Measurements from ENCODE around the gene SLC35A4. TPM values are rescaled to one million over a fixed set of nuclear protein-coding genes. Genes with fewer than 3 reads are reported as not detected.

Gene SLC35A4
- total RNA-seq (10 to 100 TPM; 17.5 to 31.5 TPM), polyA plus RNA-seq (10 to 100 TPM; 21.7 to 37.0 TPM)

DNA sequence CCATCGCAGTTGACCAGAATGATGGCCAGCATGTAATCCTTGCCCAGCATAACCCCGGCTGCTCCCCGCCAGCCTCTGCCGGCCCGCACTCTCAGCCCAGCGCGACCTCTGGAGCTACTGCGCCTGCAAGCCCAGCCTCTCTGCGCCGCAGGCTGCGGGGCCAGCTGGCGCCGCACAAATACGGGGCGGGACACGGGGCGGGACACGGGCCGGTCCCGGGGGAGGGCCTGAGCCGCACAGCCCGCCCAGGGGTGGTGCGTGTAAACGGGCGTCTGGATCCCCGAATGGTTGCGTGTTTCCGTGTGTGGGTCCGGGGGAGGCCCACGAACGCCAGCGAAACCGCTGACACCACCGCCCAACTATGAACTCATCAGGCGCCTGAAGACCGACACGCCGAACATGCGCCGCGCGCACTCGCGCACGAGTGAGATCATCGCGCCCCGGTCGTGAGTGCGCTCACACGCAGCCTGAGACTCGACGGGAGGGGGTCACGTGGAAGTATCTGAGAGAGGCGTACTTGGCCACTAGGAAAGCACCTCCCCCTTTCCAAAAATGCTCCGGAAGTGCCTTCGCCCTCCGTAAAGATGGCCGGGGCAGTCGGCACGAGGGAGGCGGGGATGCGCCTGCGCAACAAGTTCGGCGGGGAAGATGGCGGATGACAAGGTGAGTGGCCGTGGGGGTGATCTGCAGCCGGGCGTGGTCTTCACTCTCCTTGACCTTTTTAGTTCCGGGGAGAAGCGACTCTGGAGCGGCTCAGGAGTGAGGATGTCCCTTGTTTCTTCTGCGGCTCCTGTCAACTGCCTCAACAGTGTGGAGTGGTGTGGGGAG is at the start of gene SLC35A4, which contains the start of gene APBB3:
Gene SLC35A4, plus strand, starts transcription at position 633 of the 828 bp plus-strand sequence. CDS start 2,342 bp downstream, outside the sequence.
Gene APBB3, minus strand, starts transcription at position 403 of the 828 bp plus-strand sequence. Its CDS starts 353 bp downstream, at position 50.
- H3K27ac ChIP-seq (ENCODE audit: low read depth in 1 of 2, low read length in 2 of 2): peak within 1 kb of the TSS; percentile 92 to 96
- peak within 1 kb of the TSS; percentile 66 to 97 (median 93) for H3K4me3 ChIP-seq (ENCODE audit: low read depth in 1 of 3, low read length in 3 of 3)
- DNase-seq (ENCODE audit: low spot score): peak; percentile 90
- TF ChIP-seq NR2F2 (IDR thresholded peaks at IDR 0.05) (peak; percentile 35), TAF1 (conservative IDR thresholded peaks at IDR 0.05) (peak; percentile 53), GABPA (IDR thresholded peaks at IDR 0.05 in 1 of 2, conservative IDR thresholded peaks at IDR 0.05 in 1 of 2) (peak; percentile 61 to 91), RXRA (IDR thresholded peaks at IDR 0.05) (peak; percentile 91), JUND (IDR thresholded peaks at IDR 0.05) (peak; percentile 93 to 95), CTCF (IDR thresholded peaks at IDR 0.05; ENCODE audit: low read depth, low read length, missing input control) (no peak), HNF4A (conservative IDR thresholded peaks at IDR 0.05) (peak; percentile 37 to 53), EGR1 (IDR thresholded peaks at IDR 0.05; ENCODE audit: low read depth in 2 of 2) (peak in 1 of 2 donors; percentile 20), SP1 (IDR thresholded peaks at IDR 0.05) (peak; percentile 77), FOXA1 (IDR thresholded peaks at IDR 0.05) (no peak), MAX (IDR thresholded peaks at IDR 0.05) (peak; percentile 99), YY1 (IDR thresholded peaks at IDR 0.05) (peak; percentile 99), FOXA2 (IDR thresholded peaks at IDR 0.05) (peak; percentile 22), RAD21 (IDR thresholded peaks at IDR 0.05) (peak; percentile 40 to 42), HNF4G (IDR thresholded peaks at IDR 0.05) (no peak)
- TF ChIP-seq, protein P1, sequence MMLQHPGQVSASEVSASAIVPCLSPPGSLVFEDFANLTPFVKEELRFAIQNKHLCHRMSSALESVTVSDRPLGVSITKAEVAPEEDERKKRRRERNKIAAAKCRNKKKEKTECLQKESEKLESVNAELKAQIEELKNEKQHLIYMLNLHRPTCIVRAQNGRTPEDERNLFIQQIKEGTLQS (IDR thresholded peaks at IDR 0.05): peak; percentile 55
- TF ChIP-seq, protein P2, sequence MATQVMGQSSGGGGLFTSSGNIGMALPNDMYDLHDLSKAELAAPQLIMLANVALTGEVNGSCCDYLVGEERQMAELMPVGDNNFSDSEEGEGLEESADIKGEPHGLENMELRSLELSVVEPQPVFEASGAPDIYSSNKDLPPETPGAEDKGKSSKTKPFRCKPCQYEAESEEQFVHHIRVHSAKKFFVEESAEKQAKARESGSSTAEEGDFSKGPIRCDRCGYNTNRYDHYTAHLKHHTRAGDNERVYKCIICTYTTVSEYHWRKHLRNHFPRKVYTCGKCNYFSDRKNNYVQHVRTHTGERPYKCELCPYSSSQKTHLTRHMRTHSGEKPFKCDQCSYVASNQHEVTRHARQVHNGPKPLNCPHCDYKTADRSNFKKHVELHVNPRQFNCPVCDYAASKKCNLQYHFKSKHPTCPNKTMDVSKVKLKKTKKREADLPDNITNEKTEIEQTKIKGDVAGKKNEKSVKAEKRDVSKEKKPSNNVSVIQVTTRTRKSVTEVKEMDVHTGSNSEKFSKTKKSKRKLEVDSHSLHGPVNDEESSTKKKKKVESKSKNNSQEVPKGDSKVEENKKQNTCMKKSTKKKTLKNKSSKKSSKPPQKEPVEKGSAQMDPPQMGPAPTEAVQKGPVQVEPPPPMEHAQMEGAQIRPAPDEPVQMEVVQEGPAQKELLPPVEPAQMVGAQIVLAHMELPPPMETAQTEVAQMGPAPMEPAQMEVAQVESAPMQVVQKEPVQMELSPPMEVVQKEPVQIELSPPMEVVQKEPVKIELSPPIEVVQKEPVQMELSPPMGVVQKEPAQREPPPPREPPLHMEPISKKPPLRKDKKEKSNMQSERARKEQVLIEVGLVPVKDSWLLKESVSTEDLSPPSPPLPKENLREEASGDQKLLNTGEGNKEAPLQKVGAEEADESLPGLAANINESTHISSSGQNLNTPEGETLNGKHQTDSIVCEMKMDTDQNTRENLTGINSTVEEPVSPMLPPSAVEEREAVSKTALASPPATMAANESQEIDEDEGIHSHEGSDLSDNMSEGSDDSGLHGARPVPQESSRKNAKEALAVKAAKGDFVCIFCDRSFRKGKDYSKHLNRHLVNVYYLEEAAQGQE (IDR thresholded peaks at IDR 0.05): peak; percentile 92
- TF ChIP-seq, protein P3, sequence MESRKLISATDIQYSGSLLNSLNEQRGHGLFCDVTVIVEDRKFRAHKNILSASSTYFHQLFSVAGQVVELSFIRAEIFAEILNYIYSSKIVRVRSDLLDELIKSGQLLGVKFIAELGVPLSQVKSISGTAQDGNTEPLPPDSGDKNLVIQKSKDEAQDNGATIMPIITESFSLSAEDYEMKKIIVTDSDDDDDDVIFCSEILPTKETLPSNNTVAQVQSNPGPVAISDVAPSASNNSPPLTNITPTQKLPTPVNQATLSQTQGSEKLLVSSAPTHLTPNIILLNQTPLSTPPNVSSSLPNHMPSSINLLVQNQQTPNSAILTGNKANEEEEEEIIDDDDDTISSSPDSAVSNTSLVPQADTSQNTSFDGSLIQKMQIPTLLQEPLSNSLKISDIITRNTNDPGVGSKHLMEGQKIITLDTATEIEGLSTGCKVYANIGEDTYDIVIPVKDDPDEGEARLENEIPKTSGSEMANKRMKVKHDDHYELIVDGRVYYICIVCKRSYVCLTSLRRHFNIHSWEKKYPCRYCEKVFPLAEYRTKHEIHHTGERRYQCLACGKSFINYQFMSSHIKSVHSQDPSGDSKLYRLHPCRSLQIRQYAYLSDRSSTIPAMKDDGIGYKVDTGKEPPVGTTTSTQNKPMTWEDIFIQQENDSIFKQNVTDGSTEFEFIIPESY (IDR thresholded peaks at IDR 0.05): peak; percentile 81
- WGBS: under 1% methylated on average over 74 of the region's 74 CpGs
- H3K36me3 ChIP-seq (ENCODE audit: control insufficient read depth in 4 of 4, insufficient read depth in 3 of 4, low read depth in 1 of 4, low read length in 3 of 4): peaks cover 6 to 20% (median 15%) of the 10 kb centered on the region in 4 donors
- peaks cover 24 to 77% (median 70%) of the 10 kb centered on the region in 4 donors for H3K4me1 ChIP-seq (ENCODE audit: control insufficient read depth in 4 of 4, insufficient read depth in 4 of 4, low read length in 3 of 4)
- peak within 1 kb of the TSS; percentile 73 to 97 for H3K9ac ChIP-seq (ENCODE audit: low read depth in 1 of 2, low read length in 2 of 2)
- H3K27me3 ChIP-seq (ENCODE audit: control insufficient read depth in 4 of 4, insufficient read depth in 4 of 4, low read length in 3 of 4): no peaks in the 10 kb centered on the region
- no peaks in the 10 kb centered on the region for H3K9me3 ChIP-seq (ENCODE audit: control insufficient read depth in 4 of 4, low read length in 3 of 4)
